Measurements from ENCODE around the gene ARID1B. TPM values are rescaled to one million over a fixed set of nuclear protein-coding genes. Genes with fewer than 3 reads are reported as not detected.

Gene ARID1B
- total and polyA plus RNA-seq, 2 donors (not counting 1 experiment from before 2014, with no cell fraction given), result 47.2 to 280 TPM

DNA sequence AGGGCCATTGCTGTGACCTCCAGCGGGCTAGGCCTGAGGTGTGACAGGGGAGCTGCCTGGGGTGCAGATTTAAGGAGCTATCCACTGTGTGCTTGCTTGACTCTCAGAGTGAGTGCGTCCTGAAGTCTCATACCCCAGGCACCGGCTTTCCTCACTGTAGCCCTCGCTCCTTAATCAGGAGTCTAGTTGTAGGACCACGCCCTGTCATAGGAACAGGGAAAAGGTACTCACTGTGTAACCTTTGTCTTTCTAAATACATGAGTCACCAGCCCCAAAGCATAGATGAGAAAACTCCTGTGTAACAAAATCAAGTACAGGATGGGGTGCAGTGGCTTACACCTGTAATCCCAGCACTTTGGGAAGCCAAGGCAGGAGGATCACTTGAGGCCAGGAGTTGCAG, 404.5 kb downstream of the ARID1B start:
- Histone ChIP-seq H3K4me3 (ENCODE audit: control extremely low read depth in 1 of 5, extremely low read depth in 1 of 5, insufficient read depth in 1 of 5, low read depth in 2 of 5, low read length in 4 of 5) (no peak overlapping the region), H3K4me1 (ENCODE audit: control insufficient read depth in 2 of 2, insufficient read depth in 2 of 2, low read length in 2 of 2) (no peaks in the 10 kb centered on the region), H3K27ac (ENCODE audit: low read length in 2 of 2) (no peak overlapping the region), H3K27me3 (replicated peaks in 1 of 4; ENCODE audit: control extremely low read depth in 1 of 4, control insufficient read depth in 3 of 4, insufficient read depth in 4 of 4, low read length in 3 of 4) (no peaks in the 10 kb centered on the region), H4K20me1 (ENCODE audit: control insufficient read depth, insufficient read depth, low read length, poor library complexity, severe bottlenecking) (peaks cover 5% of the 10 kb centered on the region), H3K36me3 (replicated peaks in 1 of 2; ENCODE audit: control extremely low read depth in 1 of 2, control insufficient read depth in 1 of 2, extremely low read depth in 1 of 2, insufficient read depth in 2 of 2, low read length in 1 of 2) (peaks cover 9 to 69% of the 10 kb centered on the region in 2 experiments), H3K79me2 (ENCODE audit: control insufficient read depth, insufficient read depth, low read length) (peaks cover 3% of the 10 kb centered on the region), H3K9me3 (ENCODE audit: control extremely low read depth in 1 of 3, control insufficient read depth in 2 of 3, insufficient read depth in 1 of 3, low read length in 2 of 3) (no peaks in the 10 kb centered on the region), H2AFZ (ENCODE audit: insufficient read depth, low read depth, low read length, poor library complexity, severe bottlenecking) (no peak overlapping the region), H3K9ac (ENCODE audit: low read length) (no peak overlapping the region), H3K4me2 (replicated peaks; ENCODE audit: low read depth, low read length, poor library complexity, severe bottlenecking) (no peak overlapping the region)
- WGBS (ENCODE audit: insufficient coverage), result 95% methylated on average over 5 of the region's 5 CpGs
- CTCF ChIA-PET, result interaction anchor here (1.3 kb wide), 1 partner anchor 11 kb away, joined by 3 read pairs; no protein-coding TSS in a partner anchor
- ATAC-seq (ENCODE audit: low read depth) (no peak), DNase-seq (no peak)
- TF ChIP-seq, protein P1, sequence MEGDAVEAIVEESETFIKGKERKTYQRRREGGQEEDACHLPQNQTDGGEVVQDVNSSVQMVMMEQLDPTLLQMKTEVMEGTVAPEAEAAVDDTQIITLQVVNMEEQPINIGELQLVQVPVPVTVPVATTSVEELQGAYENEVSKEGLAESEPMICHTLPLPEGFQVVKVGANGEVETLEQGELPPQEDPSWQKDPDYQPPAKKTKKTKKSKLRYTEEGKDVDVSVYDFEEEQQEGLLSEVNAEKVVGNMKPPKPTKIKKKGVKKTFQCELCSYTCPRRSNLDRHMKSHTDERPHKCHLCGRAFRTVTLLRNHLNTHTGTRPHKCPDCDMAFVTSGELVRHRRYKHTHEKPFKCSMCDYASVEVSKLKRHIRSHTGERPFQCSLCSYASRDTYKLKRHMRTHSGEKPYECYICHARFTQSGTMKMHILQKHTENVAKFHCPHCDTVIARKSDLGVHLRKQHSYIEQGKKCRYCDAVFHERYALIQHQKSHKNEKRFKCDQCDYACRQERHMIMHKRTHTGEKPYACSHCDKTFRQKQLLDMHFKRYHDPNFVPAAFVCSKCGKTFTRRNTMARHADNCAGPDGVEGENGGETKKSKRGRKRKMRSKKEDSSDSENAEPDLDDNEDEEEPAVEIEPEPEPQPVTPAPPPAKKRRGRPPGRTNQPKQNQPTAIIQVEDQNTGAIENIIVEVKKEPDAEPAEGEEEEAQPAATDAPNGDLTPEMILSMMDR (IDR thresholded peaks at IDR 0.05), result no peak
- no peak for TF ChIP-seq EZH2 (IDR thresholded peaks at IDR 0.05; ENCODE audit: borderline replicate concordance, insufficient read depth, low read depth, low read length, poor library complexity, severe bottlenecking)
- Mint-ChIP-seq H3K27me3 (no peaks in the 10 kb centered on the region), H3K4me1 (peaks cover 2% of the 10 kb centered on the region), H3K4me3 (no peak overlapping the region), H3K9me3 (ENCODE audit: insufficient read depth) (no peaks in the 10 kb centered on the region), H3K27ac (no peak overlapping the region)
- POLR2A ChIA-PET, result no interaction called here
- intact Hi-C loops (cut with micrococcal nuclease), result loop anchor here (5.0 kb wide), 1 partner anchor 1854 kb away; no protein-coding TSS in a partner anchor

DNA sequence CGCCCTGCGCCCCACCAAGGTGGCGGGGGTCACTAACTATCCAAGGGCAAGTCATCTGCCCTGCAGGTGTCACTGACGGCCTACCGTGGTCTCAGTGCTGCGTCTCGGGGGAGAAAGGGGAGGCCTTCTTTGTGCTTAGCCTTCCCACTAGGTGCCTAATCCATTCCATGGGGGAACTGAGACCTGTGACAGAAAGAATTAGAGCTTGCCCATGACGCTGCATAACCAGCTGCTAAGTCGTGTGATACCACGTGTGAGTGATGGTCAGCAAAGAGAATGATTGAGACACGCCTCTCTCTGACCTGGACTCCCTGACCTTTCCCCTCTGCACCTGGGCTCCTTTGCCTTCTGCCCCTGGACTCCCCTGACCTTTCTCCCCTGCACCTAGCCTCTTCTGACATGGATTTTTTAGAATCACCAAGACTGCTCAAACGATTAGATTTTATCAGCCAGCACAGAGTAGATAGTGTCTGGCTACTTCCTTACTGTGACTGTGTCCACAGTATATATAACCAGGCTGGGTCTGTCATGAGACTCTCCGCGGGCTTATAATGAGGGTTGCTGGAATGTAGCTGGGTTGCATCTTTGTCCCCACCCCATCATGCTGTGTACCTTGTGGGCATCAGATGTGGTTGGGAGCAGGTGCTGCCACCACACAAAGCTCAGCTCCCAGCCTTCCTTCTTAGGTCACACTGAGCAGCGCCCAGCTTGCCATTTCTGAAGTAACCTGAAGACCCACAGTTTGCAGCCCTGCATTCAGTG, 405.5 kb downstream of the ARID1B start:
- intact Hi-C loops (cut with micrococcal nuclease), result loop anchor here (5.0 kb wide), 1 partner anchor 1855 kb away; no protein-coding TSS in a partner anchor
- no peak overlapping the region for H3K4me3 ChIP-seq (ENCODE audit: control extremely low read depth in 1 of 5, extremely low read depth in 1 of 5, insufficient read depth in 1 of 5, low read depth in 2 of 5, low read length in 4 of 5)
- H3K4me3 Mint-ChIP-seq, result no peak overlapping the region
- peaks cover 3% of the 10 kb centered on the region for H3K79me2 ChIP-seq (ENCODE audit: control insufficient read depth, insufficient read depth, low read length)
- H3K9me3 Mint-ChIP-seq (ENCODE audit: insufficient read depth), result no peaks in the 10 kb centered on the region
- H3K9me3 ChIP-seq (ENCODE audit: control extremely low read depth in 1 of 3, control insufficient read depth in 2 of 3, insufficient read depth in 1 of 3, low read length in 2 of 3), result no peaks in the 10 kb centered on the region
- H3K4me1 ChIP-seq (ENCODE audit: control insufficient read depth in 2 of 2, insufficient read depth in 2 of 2, low read length in 2 of 2), result no peaks in the 10 kb centered on the region
- no peak for ATAC-seq (ENCODE audit: low read depth)
- no peak overlapping the region for H2AFZ ChIP-seq (ENCODE audit: insufficient read depth, low read depth, low read length, poor library complexity, severe bottlenecking)
- no peak for DNase-seq
- no peak overlapping the region for H3K27ac Mint-ChIP-seq
- H3K4me2 ChIP-seq (replicated peaks; ENCODE audit: low read depth, low read length, poor library complexity, severe bottlenecking), result no peak overlapping the region
- no peak overlapping the region for H3K27ac ChIP-seq (ENCODE audit: low read length in 2 of 2)
- TF ChIP-seq EZH2 (IDR thresholded peaks at IDR 0.05; ENCODE audit: borderline replicate concordance, insufficient read depth, low read depth, low read length, poor library complexity, severe bottlenecking), result no peak
- TF ChIP-seq, protein P1 (IDR thresholded peaks at IDR 0.05), result no peak
- peaks cover 2% of the 10 kb centered on the region for H3K4me1 Mint-ChIP-seq
- no peaks in the 10 kb centered on the region for H3K27me3 ChIP-seq (replicated peaks in 1 of 4; ENCODE audit: control extremely low read depth in 1 of 4, control insufficient read depth in 3 of 4, insufficient read depth in 4 of 4, low read length in 3 of 4)
- WGBS (ENCODE audit: insufficient coverage), result over 99% methylated on average over 11 of the region's 15 CpGs
- peaks cover 9 to 72% of the 10 kb centered on the region in 2 experiments for H3K36me3 ChIP-seq (replicated peaks in 1 of 2; ENCODE audit: control extremely low read depth in 1 of 2, control insufficient read depth in 1 of 2, extremely low read depth in 1 of 2, insufficient read depth in 2 of 2, low read length in 1 of 2)
- peaks cover 5% of the 10 kb centered on the region for H4K20me1 ChIP-seq (ENCODE audit: control insufficient read depth, insufficient read depth, low read length, poor library complexity, severe bottlenecking)
- CTCF ChIA-PET, result no interaction called here
- H3K9ac ChIP-seq (ENCODE audit: low read length), result no peak overlapping the region
- no peaks in the 10 kb centered on the region for H3K27me3 Mint-ChIP-seq
- POLR2A ChIA-PET, result no interaction called here
